Nephron (organoid): ENCODE results near the gene ZNF488.
"Not testable (repeated sequence)": the region's sequence is repeated elsewhere in the genome, so short reads cannot be mapped to it uniquely, and the experiment has no call there.

Experiments used
- H3K27ac Mint-ChIP-seq, 3 experiments: 2 replicates each; pipeline ENCODE4 v1.8.0; 2020; ENCODE audit warnings: mixed read lengths in 3 of 3, mild to moderate bottlenecking in 2 of 3, moderate library complexity in 1 of 3
- H3K27me3 Mint-ChIP-seq: 2 replicates; pipeline ENCODE4 v1.8.0; 2021; ENCODE audit warnings: low read depth, mild to moderate bottlenecking, moderate library complexity, mixed read lengths
- H3K36me3 Mint-ChIP-seq: 2 replicates; pipeline ENCODE4 v1.8.0; 2020; ENCODE audit warnings: low read depth, mixed read lengths
- H3K4me1 Mint-ChIP-seq: 2 replicates; pipeline ENCODE4 v1.8.0; 2020; ENCODE audit warnings: mixed read lengths
- H3K4me3 Mint-ChIP-seq, 3 experiments: 2 replicates each; pipeline ENCODE4 v1.8.0; 2020; ENCODE audit warnings: mild to moderate bottlenecking in 3 of 3, mixed read lengths in 3 of 3, moderate library complexity in 2 of 3
- H3K9me3 Mint-ChIP-seq: 2 replicates; pipeline ENCODE4 v1.8.0; 2020; ENCODE audit warnings: mixed read lengths
- TF ChIP-seq, protein P1 (sequence below), 3 experiments: fragments of 200-600 bp; sonication (generic); IDR thresholded peaks; one replicate each; pipeline ENCODE4 v1.5.0; 2021; ENCODE audit warnings: antibody characterized with exemption in 3 of 3; ENCODE audit not compliant: unreplicated experiment in 3 of 3

ZNF488 gene

DNA sequence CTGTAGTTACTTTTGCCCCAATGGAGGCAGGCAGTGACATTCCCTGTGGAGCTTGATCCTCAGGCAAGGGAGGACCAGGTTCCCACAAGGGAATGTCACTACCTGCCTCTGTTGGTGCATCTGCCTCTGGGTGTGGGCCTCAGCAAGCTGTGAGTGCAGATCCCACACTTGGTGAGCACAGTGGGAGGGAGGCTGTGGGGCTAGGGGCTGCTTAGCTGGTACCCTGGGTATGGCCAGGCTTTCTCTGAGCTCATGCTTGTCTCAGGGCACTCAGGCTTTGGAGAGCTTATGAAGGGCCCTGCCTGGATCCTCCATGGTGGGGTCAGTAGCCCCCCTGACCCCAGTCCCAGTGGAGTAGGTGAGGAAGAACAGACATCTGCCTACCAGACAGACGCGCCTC lies 16.2 kb upstream of the ZNF488 start:
- TF ChIP-seq, protein P1, sequence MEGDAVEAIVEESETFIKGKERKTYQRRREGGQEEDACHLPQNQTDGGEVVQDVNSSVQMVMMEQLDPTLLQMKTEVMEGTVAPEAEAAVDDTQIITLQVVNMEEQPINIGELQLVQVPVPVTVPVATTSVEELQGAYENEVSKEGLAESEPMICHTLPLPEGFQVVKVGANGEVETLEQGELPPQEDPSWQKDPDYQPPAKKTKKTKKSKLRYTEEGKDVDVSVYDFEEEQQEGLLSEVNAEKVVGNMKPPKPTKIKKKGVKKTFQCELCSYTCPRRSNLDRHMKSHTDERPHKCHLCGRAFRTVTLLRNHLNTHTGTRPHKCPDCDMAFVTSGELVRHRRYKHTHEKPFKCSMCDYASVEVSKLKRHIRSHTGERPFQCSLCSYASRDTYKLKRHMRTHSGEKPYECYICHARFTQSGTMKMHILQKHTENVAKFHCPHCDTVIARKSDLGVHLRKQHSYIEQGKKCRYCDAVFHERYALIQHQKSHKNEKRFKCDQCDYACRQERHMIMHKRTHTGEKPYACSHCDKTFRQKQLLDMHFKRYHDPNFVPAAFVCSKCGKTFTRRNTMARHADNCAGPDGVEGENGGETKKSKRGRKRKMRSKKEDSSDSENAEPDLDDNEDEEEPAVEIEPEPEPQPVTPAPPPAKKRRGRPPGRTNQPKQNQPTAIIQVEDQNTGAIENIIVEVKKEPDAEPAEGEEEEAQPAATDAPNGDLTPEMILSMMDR (IDR thresholded peaks at IDR 0.05; ENCODE audit: unreplicated experiment in 3 of 3), result no peak
- no peak overlapping the region for H3K4me3 Mint-ChIP-seq
- H3K27ac Mint-ChIP-seq, result peak overlapping the region in 2 of 3 experiments; percentile 32 to 97
- H3K4me1 Mint-ChIP-seq, result peaks cover 21% of the 10 kb centered on the region
- no peaks in the 10 kb centered on the region for H3K9me3 Mint-ChIP-seq
- peaks cover 3% of the 10 kb centered on the region for H3K27me3 Mint-ChIP-seq
- no peaks in the 10 kb centered on the region for H3K36me3 Mint-ChIP-seq

DNA sequence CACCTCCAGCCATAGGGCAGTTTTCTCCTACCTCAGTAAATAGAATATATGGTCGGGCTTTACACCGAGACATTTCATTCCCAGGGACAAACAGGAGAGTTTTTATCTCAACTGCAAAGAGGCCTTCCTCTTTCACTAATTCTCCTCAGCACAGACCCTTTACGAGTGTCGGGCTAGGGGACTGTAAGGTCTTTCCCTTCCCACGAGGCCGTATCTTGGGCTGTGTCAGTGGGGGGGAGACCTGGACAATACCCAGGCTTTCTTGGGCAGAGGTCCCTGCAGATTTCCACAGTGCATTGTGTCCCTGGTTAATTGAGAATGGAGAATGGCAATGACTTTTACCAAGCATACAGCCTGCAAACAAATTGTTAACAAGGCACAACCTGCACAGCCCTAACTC lies 13.2 kb upstream of the ZNF488 start:
- peaks cover 3% of the 10 kb centered on the region for H3K27me3 Mint-ChIP-seq
- H3K9me3 Mint-ChIP-seq, result peaks cover 2% of the 10 kb centered on the region
- TF ChIP-seq, protein P1 (IDR thresholded peaks at IDR 0.05; ENCODE audit: unreplicated experiment in 3 of 3), result no peak
- no peak overlapping the region for H3K4me3 Mint-ChIP-seq
- peaks cover 4% of the 10 kb centered on the region for H3K4me1 Mint-ChIP-seq
- no peak overlapping the region for H3K27ac Mint-ChIP-seq
- no peaks in the 10 kb centered on the region for H3K36me3 Mint-ChIP-seq

- H3K4me1 Mint-ChIP-seq, result no peaks in the 10 kb centered on the region
- H3K27me3 Mint-ChIP-seq, result peaks cover 3% of the 10 kb centered on the region
These were observed 12.2 kb upstream of the ZNF488 start for GRCh38 chr10:47396311-47396717.

GRCh38 chr10:47389619-47390018 lies 5.5 kb upstream of the ZNF488 start:
- Mint-ChIP-seq H3K9me3 (peaks cover 5% of the 10 kb centered on the region), H3K27ac (no peak overlapping the region), H3K36me3 (no peaks in the 10 kb centered on the region), H3K4me3 (no peak overlapping the region), H3K4me1 (peaks cover 4% of the 10 kb centered on the region), H3K27me3 (peaks cover 3% of the 10 kb centered on the region)
- TF ChIP-seq, protein P1 (IDR thresholded peaks at IDR 0.05; ENCODE audit: unreplicated experiment in 3 of 3), result no peak

More at GRCh38 chr10:47396311-47396717, 12.2 kb upstream of the ZNF488 start:
- TF ChIP-seq, protein P1 (IDR thresholded peaks at IDR 0.05; ENCODE audit: unreplicated experiment in 3 of 3), result no peak
- H3K9me3 Mint-ChIP-seq, result peaks cover 2% of the 10 kb centered on the region
- H3K27ac Mint-ChIP-seq, result no peak overlapping the region
- no peaks in the 10 kb centered on the region for H3K36me3 Mint-ChIP-seq
- H3K4me3 Mint-ChIP-seq, result no peak overlapping the region

- TF ChIP-seq, protein P1 (IDR thresholded peaks at IDR 0.05; ENCODE audit: unreplicated experiment in 3 of 3), result no peak
- peaks cover 5% of the 10 kb centered on the region for H3K9me3 Mint-ChIP-seq
These were observed 4.8 kb upstream of the ZNF488 start for GRCh38 chr10:47388879-47389278.

GRCh38 chr10:47386104-47386503 lies 2.0 kb upstream of the ZNF488 start:
- not testable (repeated sequence) for H3K9me3 Mint-ChIP-seq, H3K27ac Mint-ChIP-seq, H3K36me3 Mint-ChIP-seq
- Mint-ChIP-seq H3K4me1 (peaks cover 14% of the 10 kb centered on the region), H3K27me3 (peaks cover 26% of the 10 kb centered on the region), H3K4me3 (peak overlapping the region; percentile 56 to 79 (median 74))

More at GRCh38 chr10:47388879-47389278, 4.8 kb upstream of the ZNF488 start:
- Mint-ChIP-seq H3K27me3 (peaks cover 3% of the 10 kb centered on the region), H3K4me1 (peaks cover 6% of the 10 kb centered on the region), H3K27ac (no peak overlapping the region), H3K4me3 (no peak overlapping the region), H3K36me3 (no peaks in the 10 kb centered on the region)
